Mesenchymal stem cell (in vitro differentiated cells and primary cell): ENCODE data around the gene PHC2.

Source experiments
- DNase-seq: peaks from one replicate; pipeline ENCODE4 v3.0.0-alpha.2; 2013
- H2AFZ ChIP-seq: one replicate; pipeline ENCODE4 v1.6.1; 2013; ENCODE audit warnings: low read depth, mild to moderate bottlenecking, control low read depth, inconsistent platforms, low read length, moderate library complexity
- H2AK5ac ChIP-seq: 2 replicates; pipeline ENCODE4 v1.6.1; 2013; ENCODE audit warnings: low read length, moderate library complexity, mild to moderate bottlenecking, inconsistent platforms; ENCODE audit not compliant: severe bottlenecking
- H2BK120ac ChIP-seq: one replicate; pipeline ENCODE4 v1.6.1; 2013; ENCODE audit warnings: low read depth, mild to moderate bottlenecking, inconsistent platforms, low read length, moderate library complexity
- H2BK12ac ChIP-seq, 2 experiments: one replicate each; pipeline ENCODE4 v1.6.1; 2013; ENCODE audit warnings: inconsistent platforms in 2 of 2, low read length in 2 of 2, mild to moderate bottlenecking in 2 of 2, moderate library complexity in 2 of 2, control low read depth in 1 of 2
- H2BK15ac ChIP-seq: one replicate; pipeline ENCODE4 v1.6.1; 2013; ENCODE audit warnings: mild to moderate bottlenecking, low read depth, inconsistent platforms; ENCODE audit not compliant: poor library complexity, severe bottlenecking
- H2BK5ac ChIP-seq: 2 replicates; pipeline ENCODE4 v1.6.1; 2013; ENCODE audit warnings: low read depth, mild to moderate bottlenecking, low read length, control low read depth, inconsistent platforms; ENCODE audit not compliant: poor library complexity, severe bottlenecking
- H3K14ac ChIP-seq, 2 experiments: one replicate each; pipeline ENCODE4 v1.6.1; 2013; ENCODE audit warnings: inconsistent platforms in 2 of 2, low read length in 2 of 2, control low read depth in 1 of 2, mild to moderate bottlenecking in 1 of 2, moderate library complexity in 1 of 2
- H3K18ac ChIP-seq, 2 experiments: one replicate each; pipeline ENCODE4 v1.6.1; 2013; ENCODE audit warnings: inconsistent platforms in 2 of 2, low read length in 2 of 2, control low read depth in 1 of 2, low read depth in 1 of 2, mild to moderate bottlenecking in 1 of 2
- H3K23ac ChIP-seq, 2 experiments: one replicate each; pipeline ENCODE4 v1.6.1; 2013; ENCODE audit warnings: inconsistent platforms in 2 of 2, low read length in 2 of 2, mild to moderate bottlenecking in 2 of 2, moderate library complexity in 2 of 2, control low read depth in 1 of 2
- H3K27ac ChIP-seq: 2 replicates; pipeline ENCODE4 v1.5.1; 2013; ENCODE audit warnings: mild to moderate bottlenecking, moderate library complexity, low read length, control low read depth, inconsistent platforms; ENCODE audit not compliant: poor library complexity, severe bottlenecking
- H3K27me3 ChIP-seq, 2 experiments: 2 replicates each; pipeline versions ENCODE4 v1.6.1 to v1.7.0; 2013; ENCODE audit warnings: low read length in 2 of 2, mild to moderate bottlenecking in 2 of 2, moderate library complexity in 2 of 2, control low read depth in 1 of 2, inconsistent platforms in 1 of 2; ENCODE audit not compliant: control insufficient read depth in 1 of 2, insufficient read depth in 1 of 2
- H3K36me3 ChIP-seq, 2 experiments: 2 replicates each; pipeline versions ENCODE4 v1.6.1 to v1.7.0; 2013; ENCODE audit warnings: low read length in 2 of 2, control low read depth in 1 of 2, inconsistent platforms in 1 of 2, low read depth in 1 of 2, mild to moderate bottlenecking in 1 of 2; ENCODE audit not compliant: insufficient read depth in 2 of 2, control insufficient read depth in 1 of 2
- H3K4ac ChIP-seq, 2 experiments: one replicate each; pipeline ENCODE4 v1.6.1; 2013; ENCODE audit warnings: inconsistent platforms in 2 of 2, low read length in 2 of 2, mild to moderate bottlenecking in 2 of 2, moderate library complexity in 2 of 2, control low read depth in 1 of 2, low read depth in 1 of 2
- H3K4me1 ChIP-seq: 2 replicates; pipeline ENCODE4 v1.6.1; 2013; ENCODE audit warnings: low read depth, low read length, control low read depth; ENCODE audit not compliant: control insufficient read depth, insufficient read depth
- H3K4me2 ChIP-seq: 2 replicates; pipeline ENCODE4 v1.6.1; 2013; ENCODE audit warnings: low read length, mild to moderate bottlenecking, inconsistent platforms; ENCODE audit not compliant: poor library complexity, severe bottlenecking
- H3K4me3 ChIP-seq, 2 experiments: 2 replicates each; pipeline versions ENCODE4 v1.5.1 to v1.7.0; 2013; ENCODE audit warnings: low read length in 2 of 2, mild to moderate bottlenecking in 2 of 2, control low read depth in 1 of 2, low read depth in 1 of 2; ENCODE audit not compliant: insufficient read depth in 1 of 2
- H3K79me1 ChIP-seq: replicated peaks from 2 replicates; pipeline ENCODE4 v1.6.1; 2013; ENCODE audit warnings: mild to moderate bottlenecking, control low read depth, low read length, inconsistent platforms; ENCODE audit not compliant: poor library complexity, severe bottlenecking
- H3K9ac ChIP-seq: 2 replicates; pipeline ENCODE4 v1.7.0; 2013; ENCODE audit warnings: mild to moderate bottlenecking, low read length, moderate library complexity
- H3K9me3 ChIP-seq: 2 replicates; pipeline ENCODE4 v1.7.0; 2013; ENCODE audit warnings: mild to moderate bottlenecking, low read length; ENCODE audit not compliant: control insufficient read depth
- H4K8ac ChIP-seq: one replicate; pipeline ENCODE4 v1.6.1; 2013; ENCODE audit warnings: inconsistent platforms, mild to moderate bottlenecking, low read length, moderate library complexity
- H4K91ac ChIP-seq: one replicate; pipeline ENCODE4 v1.6.1; 2013; ENCODE audit warnings: mild to moderate bottlenecking, low read length, inconsistent platforms
- WGBS: methylation state at CpG from one replicate; pipeline ENCODE4 v1.1.7; 2013; ENCODE audit warnings: mixed read lengths; 5-methylcytosine and 5-hydroxymethylcytosine counted together

PHC2 gene

DNA sequence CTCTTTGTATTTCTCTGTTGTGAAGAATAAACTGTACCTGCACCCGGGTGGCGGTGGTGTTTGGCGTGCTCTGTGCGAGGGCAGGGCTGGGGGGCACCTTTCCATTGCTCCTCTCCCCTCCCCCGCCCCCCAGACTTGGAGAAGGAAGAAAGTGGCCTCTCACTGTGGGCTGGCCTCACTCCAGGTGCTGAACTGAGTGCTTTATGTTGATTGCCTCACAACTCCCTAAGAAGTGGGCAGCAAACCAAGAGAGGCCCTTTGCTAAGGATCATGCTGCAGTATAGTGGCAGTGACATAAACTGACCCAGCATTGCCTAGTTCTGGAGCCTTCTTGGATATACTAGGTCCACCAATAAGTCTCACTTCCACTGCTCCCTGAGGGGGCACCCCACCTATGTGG, 130.2 kb downstream of the PHC2 start:
- Histone ChIP-seq H2BK5ac (no peak overlapping the region), H3K14ac (no peak overlapping the region), H2BK12ac (no peak overlapping the region), H2BK15ac (no peak overlapping the region), H2AFZ (no peak overlapping the region), H3K23ac (no peak overlapping the region), H2AK5ac (no peak overlapping the region), H4K8ac (no peak overlapping the region), H3K79me1 (peaks cover 13% of the 10 kb centered on the region), H3K4me2 (no peak overlapping the region), H3K18ac (no peak overlapping the region), H3K4ac (peak overlapping the region in 1 of 2 experiments; percentile 15), H3K9me3 (no peaks in the 10 kb centered on the region), H3K27ac (no peak overlapping the region), H4K91ac (no peak overlapping the region), H2BK120ac (no peak overlapping the region), H3K4me1 (peaks cover 15% of the 10 kb centered on the region), H3K4me3 (peak overlapping the region in 1 of 2 experiments; percentile 25), H3K27me3 (no peaks in the 10 kb centered on the region), H3K36me3 (peaks cover 23 to 52% of the 10 kb centered on the region in 2 experiments), H3K9ac (no peak overlapping the region)
- peak; percentile 66 for DNase-seq
- over 99% methylated on average over 5 of the region's 5 CpGs for WGBS

GRCh38 chr1:33299461-33300155, 131.3 kb downstream of the PHC2 start:
- H3K14ac ChIP-seq, result no peak overlapping the region
- no peaks in the 10 kb centered on the region for H3K9me3 ChIP-seq
- H4K91ac ChIP-seq, result no peak overlapping the region
- H2AK5ac ChIP-seq, result no peak overlapping the region
- H3K4ac ChIP-seq, result no peak overlapping the region
- H3K23ac ChIP-seq, result no peak overlapping the region
- H3K27ac ChIP-seq, result no peak overlapping the region
- H3K4me3 ChIP-seq, result no peak overlapping the region
- H3K18ac ChIP-seq, result no peak overlapping the region
- no peak for DNase-seq
- peaks cover 15% of the 10 kb centered on the region for H3K4me1 ChIP-seq
- 98% methylated on average over 12 of the region's 15 CpGs for WGBS
- H3K27me3 ChIP-seq, result no peaks in the 10 kb centered on the region
- H3K9ac ChIP-seq, result no peak overlapping the region
- no peak overlapping the region for H3K4me2 ChIP-seq
- H3K36me3 ChIP-seq, result peaks cover 27 to 61% of the 10 kb centered on the region in 2 experiments
- H2BK120ac ChIP-seq, result no peak overlapping the region
- no peak overlapping the region for H2BK5ac ChIP-seq
- no peak overlapping the region for H4K8ac ChIP-seq
- no peak overlapping the region for H2AFZ ChIP-seq
- H2BK15ac ChIP-seq, result peak overlapping the region; percentile 31
- peaks cover 13% of the 10 kb centered on the region for H3K79me1 ChIP-seq
- H2BK12ac ChIP-seq, result no peak overlapping the region

DNA sequence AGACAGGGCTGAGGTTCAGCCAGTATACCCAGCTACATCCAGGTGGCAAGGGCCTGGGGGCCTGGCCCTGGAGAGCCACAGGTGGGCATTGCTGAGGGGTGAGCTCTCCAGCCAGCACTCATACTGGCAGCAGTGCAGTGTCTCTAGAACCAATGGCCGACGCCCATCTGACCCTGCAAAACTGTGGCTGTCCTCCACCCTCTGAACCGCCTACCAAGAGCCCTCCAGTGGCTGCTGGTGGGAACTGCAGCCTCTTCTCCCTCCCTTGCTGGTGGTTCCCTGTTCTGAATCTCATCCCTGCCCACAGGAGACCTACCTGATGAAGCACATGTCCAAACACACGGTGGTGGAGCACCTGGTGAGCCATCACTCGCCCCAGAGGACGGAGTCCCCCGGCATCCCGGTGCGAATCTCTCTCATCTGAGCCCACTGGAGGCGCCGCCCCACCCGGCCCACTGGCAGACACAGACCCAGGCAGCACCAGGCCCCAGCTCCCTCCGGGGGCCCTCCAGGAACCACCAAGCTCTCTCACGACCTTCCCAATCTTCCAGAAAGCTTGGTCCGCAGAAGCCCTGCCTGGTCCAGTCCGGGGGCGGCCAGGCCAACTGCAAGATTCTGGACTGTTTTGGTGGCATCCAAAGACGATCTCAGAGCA, 132.1 kb downstream of the PHC2 start:
- Histone ChIP-seq H2BK15ac (no peak overlapping the region), H2BK5ac (no peak overlapping the region), H2AFZ (no peak overlapping the region), H3K27ac (no peak overlapping the region), H3K4me3 (no peak overlapping the region), H2AK5ac (no peak overlapping the region), H3K36me3 (peaks cover 34 to 67% of the 10 kb centered on the region in 2 experiments), H3K9me3 (no peaks in the 10 kb centered on the region), H4K8ac (no peak overlapping the region), H3K9ac (no peak overlapping the region), H3K4me1 (peaks cover 15% of the 10 kb centered on the region), H3K14ac (no peak overlapping the region), H3K27me3 (no peaks in the 10 kb centered on the region), H3K4me2 (no peak overlapping the region), H3K4ac (no peak overlapping the region), H3K23ac (no peak overlapping the region), H3K79me1 (peaks cover 17% of the 10 kb centered on the region), H2BK12ac (no peak overlapping the region), H3K18ac (no peak overlapping the region), H2BK120ac (no peak overlapping the region), H4K91ac (no peak overlapping the region)
- DNase-seq, result peak; percentile 72
- 71% methylated on average over 17 of the region's 18 CpGs for whole genome bisulfite sequencing

GRCh38 chr1:33297911-33298622, 132.8 kb downstream of the PHC2 start:
- H4K8ac ChIP-seq, result no peak overlapping the region

More at GRCh38 chr1:33297911-33298622, 132.8 kb downstream of the PHC2 start:
- H2BK5ac ChIP-seq, result no peak overlapping the region
- no peak overlapping the region for H2BK15ac ChIP-seq
- H3K14ac ChIP-seq, result no peak overlapping the region
- DNase-seq, result no peak
- H3K18ac ChIP-seq, result no peak overlapping the region
- H3K23ac ChIP-seq, result no peak overlapping the region
- no peak overlapping the region for H2AK5ac ChIP-seq
- no peaks in the 10 kb centered on the region for H3K27me3 ChIP-seq
- no peak overlapping the region for H2AFZ ChIP-seq
- H3K4me3 ChIP-seq, result no peak overlapping the region
- H3K27ac ChIP-seq, result no peak overlapping the region
- no peak overlapping the region for H3K9ac ChIP-seq
- no peak overlapping the region for H4K91ac ChIP-seq
- peaks cover 36 to 70% of the 10 kb centered on the region in 2 experiments for H3K36me3 ChIP-seq
- no peak overlapping the region for H3K4ac ChIP-seq
- 94% methylated on average over 4 of the region's 4 CpGs for WGBS
- no peak overlapping the region for H3K4me2 ChIP-seq
- H2BK120ac ChIP-seq, result no peak overlapping the region
- H3K4me1 ChIP-seq, result peaks cover 12% of the 10 kb centered on the region
- no peaks in the 10 kb centered on the region for H3K9me3 ChIP-seq
- H2BK12ac ChIP-seq, result no peak overlapping the region
- H3K79me1 ChIP-seq, result peaks cover 18% of the 10 kb centered on the region
